Iris pigment epithelial cell (primary cell): ENCODE measurements around the gene CPED1.
"Not testable (repeated sequence)": the region's sequence is repeated elsewhere in the genome, so short reads cannot be mapped to it uniquely, and the experiment has no call there.

ENCODE experiments used
- DNase-seq: peaks from one replicate; pipeline ENCODE4 v3.0.0-alpha.2; 2011; ENCODE audit warnings: low read depth

CPED1 gene

GRCh38 chr7:121071662-121072061 lies 83.2 kb downstream of the CPED1 start:
- no peak for DNase-seq

- DNase-seq, result no peak
Measured at GRCh38 chr7:121072826-121073225, 84.3 kb downstream of the CPED1 start.

- no peak for DNase-seq
Measured at GRCh38 chr7:121073463-121074099, 85.1 kb downstream of the CPED1 start.

- not testable (repeated sequence) for DNase-seq
Measured at GRCh38 chr7:121075424-121075841, 86.9 kb downstream of the CPED1 start.

- no peak for DNase-seq
Measured at GRCh38 chr7:121075952-121076349, 87.4 kb downstream of the CPED1 start.

- peak; percentile 91 for DNase-seq
Measured at GRCh38 chr7:121076350-121077164, 88.0 kb downstream of the CPED1 start.

GRCh38 chr7:121077165-121077630 lies 88.7 kb downstream of the CPED1 start:
- DNase-seq, result no peak

GRCh38 chr7:121078701-121079227 lies 90.3 kb downstream of the CPED1 start:
- DNase-seq, result no peak

GRCh38 chr7:121079425-121080169 lies 91.1 kb downstream of the CPED1 start:
- peak; percentile 75 for DNase-seq

- no peak for DNase-seq
Measured at GRCh38 chr7:121080257-121080912, 91.9 kb downstream of the CPED1 start.

- DNase-seq, result no peak
Measured at GRCh38 chr7:121080913-121081326, 92.4 kb downstream of the CPED1 start.

- DNase-seq, result peak; percentile 83
Measured at GRCh38 chr7:121081327-121081936, 92.9 kb downstream of the CPED1 start.

- no peak for DNase-seq
Measured at GRCh38 chr7:121082400-121083101, 94.0 kb downstream of the CPED1 start.

GRCh38 chr7:121083138-121083789 lies 94.8 kb downstream of the CPED1 start:
- peak; percentile 85 for DNase-seq

- DNase-seq, result peak; percentile 50
Measured at GRCh38 chr7:121083790-121084251, 95.3 kb downstream of the CPED1 start.

GRCh38 chr7:121084256-121084655 lies 95.7 kb downstream of the CPED1 start:
- DNase-seq, result no peak

- DNase-seq, result peak; percentile 95
Measured at GRCh38 chr7:121084748-121085336, 96.3 kb downstream of the CPED1 start.

GRCh38 chr7:121085922-121086321 lies 97.4 kb downstream of the CPED1 start:
- peak; percentile 60 for DNase-seq

- DNase-seq, result no peak
Measured at GRCh38 chr7:121088870-121089269, 100.4 kb downstream of the CPED1 start.

GRCh38 chr7:121094829-121095228 lies 106.3 kb downstream of the CPED1 start:
- DNase-seq, result no peak
